ENCODE measurements around the gene AHCY.
"Not testable (repeated sequence)": the region's sequence is repeated elsewhere in the genome, so short reads cannot be mapped to it uniquely, and the experiment has no call there.

Gene AHCY

DNA sequence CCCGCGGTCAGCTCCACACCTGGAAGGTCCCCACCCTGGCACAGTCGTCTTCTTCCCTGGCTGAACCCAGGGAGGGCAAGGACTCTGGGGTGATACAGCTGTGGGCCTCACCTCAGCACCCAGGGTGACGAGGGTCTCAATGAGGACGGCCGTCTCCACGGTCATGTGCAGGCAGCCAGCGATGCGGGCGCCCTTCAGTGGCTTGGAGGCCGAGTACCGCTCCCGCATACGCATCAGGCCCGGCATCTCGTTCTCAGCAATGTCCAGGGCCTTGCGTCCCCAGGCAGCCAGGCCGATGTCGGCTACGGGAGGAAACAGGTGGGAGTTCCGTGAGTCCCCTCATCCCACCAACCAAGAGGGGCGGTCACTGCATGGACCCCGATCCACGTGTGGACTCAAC lies 7.9 kb downstream of the AHCY start:
- no peak for DNase-seq

DNA sequence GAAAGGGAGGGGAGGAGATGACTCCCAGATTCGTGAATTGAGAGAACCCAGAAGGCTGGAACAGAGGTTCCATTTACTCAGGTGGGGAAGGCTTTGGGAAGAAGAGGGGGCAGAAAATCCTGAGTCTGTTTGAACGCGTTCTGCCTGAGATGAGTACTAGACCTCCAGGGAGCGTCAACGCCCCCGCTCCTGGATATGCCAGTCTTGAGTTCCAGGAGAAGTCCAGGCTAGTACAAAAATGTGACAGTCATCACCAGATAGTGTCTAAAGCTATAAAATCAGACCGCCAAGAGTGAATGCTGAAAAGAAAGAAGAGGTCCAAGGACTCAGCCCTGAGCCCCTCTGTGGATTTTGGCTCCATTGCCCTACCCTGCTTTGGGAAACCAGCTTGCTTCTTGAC lies 8.6 kb downstream of the AHCY start:
- DNase-seq, result no peak

DNA sequence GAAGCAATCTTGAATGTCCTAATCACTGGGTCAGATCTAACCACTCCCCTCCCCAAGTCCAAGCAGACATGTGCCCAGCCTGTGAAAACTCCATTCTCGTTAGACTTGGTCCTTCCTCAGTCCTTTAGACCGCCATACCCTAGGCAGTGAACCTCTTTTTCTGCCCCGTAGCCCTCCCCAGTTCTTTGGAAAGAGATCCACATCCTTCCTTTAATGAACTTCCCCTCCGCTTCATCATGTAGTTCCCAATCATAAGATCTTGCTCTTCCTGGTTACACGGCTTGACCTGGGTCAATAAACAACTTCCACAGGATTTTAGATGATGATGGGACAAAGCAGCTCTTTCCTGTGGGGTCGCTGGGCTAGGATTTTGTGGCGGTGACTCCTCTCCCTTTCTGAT lies 9.6 kb downstream of the AHCY start:
- DNase-seq, result no peak

DNA sequence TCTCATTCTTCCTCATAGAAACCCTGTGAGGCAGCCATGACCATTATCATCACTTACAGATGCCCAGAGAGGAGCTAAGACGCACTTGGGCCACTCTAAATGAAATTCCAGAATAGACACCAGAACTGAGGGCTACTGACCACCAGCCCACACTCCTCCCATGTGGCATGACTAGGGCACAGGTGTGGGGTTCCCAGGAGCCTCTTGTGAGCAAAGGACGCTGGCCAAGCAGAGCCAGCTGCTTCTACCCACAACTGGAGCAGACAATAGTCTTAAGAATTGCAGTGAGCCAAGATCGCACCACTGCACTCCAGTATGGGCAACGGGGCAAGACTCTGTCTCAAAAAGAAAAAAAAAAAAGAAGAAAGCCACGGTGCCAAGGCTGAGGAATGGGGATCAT lies 10.0 kb downstream of the AHCY start:
- no peak for DNase-seq

DNA sequence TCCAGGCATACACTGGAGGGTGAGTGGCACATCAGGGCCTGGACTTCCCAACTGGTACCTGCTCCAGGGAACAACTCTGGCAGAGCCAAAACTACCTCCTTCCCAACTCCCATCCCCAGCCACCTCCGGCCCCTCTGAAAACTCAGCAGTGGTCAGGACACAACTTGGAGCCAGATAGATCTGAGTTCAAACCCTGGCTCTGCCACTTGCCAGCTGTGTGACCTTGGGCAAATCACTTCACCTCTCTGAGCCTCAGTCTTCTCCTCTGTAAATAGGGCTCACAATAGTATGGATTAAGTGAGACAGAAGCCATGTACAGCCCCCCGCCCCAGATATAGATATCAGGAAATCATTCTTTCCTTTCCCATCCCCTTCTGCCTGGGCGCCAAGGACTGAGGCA lies 10.7 kb downstream of the AHCY start:
- DNase-seq, result no peak

DNA sequence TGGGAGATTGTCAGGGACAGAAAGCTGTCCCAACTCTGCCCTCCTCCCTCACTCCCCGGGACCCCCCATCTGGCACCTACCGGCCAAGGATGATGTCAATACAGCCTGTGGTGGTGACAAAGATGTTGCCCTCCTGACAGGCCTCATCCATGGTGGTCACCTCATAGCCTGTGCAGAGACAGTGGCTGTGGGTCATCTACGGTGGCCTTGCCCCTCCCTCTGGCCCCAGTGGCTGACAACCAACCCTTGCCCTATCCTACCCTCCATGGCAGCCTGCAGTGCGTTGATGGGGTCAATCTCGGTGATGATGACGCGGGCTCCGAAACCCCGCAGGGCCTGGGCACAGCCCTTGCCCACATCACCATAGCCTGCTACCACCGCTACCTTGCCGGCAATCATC lies 12.7 kb downstream of the AHCY start:
- DNase-seq, result no peak

DNA sequence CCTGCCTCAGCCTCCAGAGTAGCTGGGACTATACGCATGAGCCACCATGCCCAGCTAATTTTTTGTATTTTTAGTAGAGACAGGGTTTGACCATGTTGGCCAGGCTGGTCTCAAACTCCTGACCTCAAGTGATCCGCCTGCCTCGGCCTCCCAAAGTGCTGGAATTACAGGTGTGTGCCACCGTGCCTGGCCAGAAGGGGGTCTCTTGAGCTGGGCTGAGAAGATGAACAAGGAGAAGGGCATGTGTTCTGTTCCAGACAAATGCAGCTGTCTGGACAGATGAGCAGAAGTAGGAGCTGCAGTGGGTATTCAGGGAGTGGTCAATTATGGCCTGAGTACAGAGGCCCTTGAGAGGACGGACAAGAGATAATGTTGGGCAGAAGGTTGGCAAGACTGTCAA lies 15.7 kb downstream of the AHCY start:
- not testable (repeated sequence) for DNase-seq

DNA sequence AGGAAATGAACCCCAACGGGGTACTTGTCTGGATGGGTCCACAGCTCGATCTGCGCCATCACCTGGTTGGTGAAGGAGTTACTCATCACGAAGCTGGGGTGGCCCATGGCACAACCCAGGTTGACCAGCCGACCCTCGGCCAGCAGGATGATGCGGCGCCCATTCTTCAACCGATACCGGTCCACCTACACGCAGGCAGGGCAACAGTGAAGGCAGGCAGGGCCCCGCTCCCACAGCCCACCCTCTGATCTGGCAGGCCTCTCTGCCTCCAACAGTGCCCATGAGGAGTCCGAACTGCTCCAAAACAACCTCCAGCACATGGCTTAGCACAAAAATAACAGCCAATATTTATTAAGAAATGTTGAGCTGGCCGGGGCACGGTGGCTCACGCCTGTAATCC lies 17.7 kb downstream of the AHCY start:
- DNase-seq, result no peak

DNA sequence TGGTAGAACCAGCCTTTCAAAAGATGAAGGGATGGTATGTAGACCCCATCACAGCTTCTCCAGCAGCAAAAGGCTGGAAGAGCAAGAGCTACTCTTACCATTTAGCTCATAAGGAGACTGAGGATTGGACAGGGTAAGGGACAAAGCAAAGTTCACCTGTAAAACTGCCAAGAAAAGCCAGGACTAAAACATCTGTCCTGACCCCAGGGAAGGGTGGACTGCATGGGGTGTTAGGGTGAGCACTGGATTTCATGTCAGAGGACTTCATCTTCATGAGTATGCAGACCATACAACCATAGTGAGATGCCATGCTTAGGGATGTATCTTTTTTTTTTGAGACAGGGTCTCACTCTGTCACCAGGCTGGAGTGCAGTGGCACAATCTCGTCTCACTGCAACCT lies 19.3 kb downstream of the AHCY start:
- no peak for DNase-seq

DNA sequence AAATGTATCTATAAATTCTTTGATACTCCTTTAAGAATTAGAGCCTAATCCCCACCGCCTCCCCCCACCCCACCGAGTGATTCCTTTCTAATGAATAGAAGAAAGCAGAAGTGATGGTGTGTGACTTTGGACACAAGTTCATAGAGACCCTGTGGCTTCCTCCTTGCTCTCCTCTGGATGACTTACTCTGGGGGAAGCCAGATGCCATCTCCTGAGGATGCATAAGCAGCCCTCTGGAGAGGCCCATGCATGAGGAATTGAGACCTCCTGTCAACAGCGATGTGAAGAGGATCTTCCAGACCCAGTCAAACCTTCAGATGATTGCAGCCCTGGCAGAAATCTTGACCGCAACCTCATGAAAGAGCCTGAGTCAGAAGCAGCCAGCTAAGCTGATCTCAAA lies 21.1 kb downstream of the AHCY start:
- DNase-seq, result no peak

DNA sequence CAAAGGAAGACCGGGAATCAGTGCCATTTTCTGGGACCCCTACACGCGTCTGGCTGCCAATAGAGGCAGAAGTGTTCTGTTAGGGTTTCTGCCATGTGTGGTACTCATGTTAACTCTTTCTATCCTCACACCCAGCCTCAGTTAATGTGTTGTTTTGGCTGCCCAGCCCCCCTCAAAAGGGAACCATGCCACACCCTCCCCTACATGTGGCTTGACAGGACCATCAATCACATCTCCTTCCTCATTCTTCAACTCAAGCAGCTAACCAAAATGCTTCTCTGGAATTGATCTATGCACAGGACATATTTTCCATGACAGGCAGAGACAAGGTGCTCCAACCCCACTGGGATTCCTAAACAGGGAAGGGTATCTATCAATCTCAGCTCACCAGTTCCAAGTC lies 22.0 kb downstream of the AHCY start:
- DNase-seq, result no peak

DNA sequence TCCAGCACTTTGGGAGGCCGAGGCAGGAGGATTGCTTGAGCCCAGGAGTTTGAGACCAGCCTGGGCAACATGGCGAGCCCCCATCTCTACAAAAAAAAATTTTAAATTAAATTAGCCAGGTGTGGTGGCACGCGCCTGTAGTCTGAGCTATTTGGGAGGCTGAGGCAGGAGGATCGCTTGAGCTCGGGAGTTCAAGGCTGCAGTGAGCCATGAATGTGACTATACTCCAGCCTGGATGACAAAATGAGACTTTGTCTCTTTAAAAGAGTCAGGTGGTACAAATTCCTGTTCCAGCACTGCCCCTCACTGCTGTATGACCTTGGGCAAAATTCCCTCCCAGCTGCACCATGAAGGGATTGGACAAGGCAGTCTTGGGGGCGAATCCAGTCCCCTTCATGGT lies 28.5 kb downstream of the AHCY start:
- no peak for DNase-seq

DNA sequence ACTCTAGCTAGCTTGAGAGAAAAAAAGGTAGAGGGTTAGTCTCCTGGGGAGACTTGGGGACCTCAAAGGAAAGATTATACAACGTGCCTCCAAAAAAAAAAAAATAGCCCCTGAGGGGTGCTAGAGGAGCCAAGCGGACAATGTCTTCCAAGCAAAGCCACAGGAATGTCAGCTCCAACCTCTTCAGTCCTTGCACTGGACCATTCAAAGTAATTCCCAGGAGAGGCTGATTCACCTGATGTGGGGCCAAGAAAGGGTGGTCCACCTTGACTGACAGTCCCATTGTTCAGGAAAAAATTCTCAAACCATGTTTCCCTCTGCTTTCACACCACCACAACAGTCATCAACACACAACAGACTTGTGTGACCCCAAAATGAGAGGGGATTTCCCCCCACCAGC lies 31.2 kb downstream of the AHCY start:
- no peak for DNase-seq

DNA sequence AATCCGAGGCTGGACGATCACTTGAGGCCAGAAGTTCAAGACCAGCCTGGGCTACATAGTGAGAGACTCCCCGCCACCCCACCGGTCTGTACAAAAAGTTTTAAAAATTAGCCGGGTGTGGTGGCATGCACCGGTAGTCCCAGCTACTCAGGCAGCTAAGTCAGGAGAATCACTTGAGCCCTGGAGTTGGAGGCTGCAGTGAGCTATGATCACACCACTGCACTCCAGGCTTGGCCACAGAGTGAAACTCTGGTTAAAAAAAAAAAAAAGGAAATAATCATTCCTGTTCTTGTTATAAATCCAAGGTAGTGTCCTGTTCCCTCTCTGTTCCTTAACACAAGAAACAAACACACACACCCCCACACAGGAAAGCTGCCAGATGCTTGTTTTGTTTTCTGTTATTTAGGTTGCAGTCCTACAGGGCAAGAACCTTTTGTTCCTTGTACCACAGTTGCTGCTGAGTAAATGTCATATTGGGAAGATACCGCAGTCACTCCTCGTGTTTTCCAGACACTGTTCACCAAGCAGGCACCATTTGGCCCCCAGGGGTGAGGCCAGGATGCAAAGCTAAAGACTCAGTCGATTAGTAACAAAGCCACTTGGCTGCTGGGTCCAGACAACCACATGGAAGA lies 33.0 kb downstream of the AHCY start:
- no peak for DNase-seq

DNA sequence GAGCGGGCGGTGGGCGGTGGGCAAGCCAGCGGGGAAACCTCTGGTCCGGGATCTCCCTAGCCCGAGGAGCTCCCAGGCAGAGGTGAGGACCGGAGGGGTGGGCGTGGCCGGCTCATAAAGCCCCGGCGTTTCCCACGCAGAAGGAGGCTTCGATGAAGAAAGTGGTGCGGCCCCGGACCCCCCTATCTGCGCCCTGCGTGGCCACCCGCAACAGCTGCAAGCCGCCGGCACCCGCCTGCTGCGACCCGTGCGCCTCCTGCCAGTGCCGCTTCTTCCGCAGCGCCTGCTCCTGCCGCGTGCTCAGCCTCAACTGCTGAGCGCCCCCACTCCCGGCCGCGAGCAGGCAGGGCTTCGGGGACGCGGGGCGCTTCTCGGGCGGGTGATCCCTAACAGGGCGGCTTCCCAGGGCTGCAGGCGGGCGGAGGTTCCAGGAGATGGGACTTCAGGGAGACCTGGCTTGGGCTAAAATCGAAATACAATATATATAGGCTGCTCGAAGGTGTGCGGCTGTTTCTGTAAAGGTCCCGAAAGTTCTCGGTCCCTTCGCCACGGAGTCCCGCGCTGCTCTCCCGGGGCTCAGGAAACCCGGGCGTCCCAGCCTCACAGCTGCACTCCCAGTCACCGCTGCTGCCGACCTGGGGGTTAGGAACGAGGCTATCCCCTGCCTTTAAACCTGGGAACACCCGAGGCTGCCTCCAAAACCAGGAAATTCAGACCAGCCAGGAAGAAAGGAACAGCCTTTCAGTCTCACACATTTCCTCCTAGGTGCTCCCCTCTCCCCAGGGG lies 34.1 kb downstream of the AHCY start:
- no peak for DNase-seq

DNA sequence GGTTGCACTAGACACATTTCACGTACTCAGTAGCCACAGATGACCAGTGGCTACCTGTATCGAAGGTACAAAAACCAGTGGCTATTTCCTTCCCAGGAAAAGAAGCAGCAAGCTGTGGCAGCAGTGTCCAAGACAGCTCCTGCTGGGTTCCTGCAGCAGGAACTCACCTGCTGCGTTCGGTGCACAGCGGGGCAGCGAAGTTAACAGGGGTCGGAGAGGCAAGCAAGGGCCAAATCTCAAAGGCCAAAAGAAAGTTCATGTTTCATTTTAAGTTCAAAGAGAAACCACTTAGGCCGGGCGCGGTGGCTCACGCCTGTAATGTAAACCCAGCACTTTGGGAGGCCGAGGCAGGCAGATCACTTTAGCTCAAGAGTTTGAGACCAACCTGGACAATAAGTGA lies 35.0 kb downstream of the AHCY start:
- no peak for DNase-seq

DNA sequence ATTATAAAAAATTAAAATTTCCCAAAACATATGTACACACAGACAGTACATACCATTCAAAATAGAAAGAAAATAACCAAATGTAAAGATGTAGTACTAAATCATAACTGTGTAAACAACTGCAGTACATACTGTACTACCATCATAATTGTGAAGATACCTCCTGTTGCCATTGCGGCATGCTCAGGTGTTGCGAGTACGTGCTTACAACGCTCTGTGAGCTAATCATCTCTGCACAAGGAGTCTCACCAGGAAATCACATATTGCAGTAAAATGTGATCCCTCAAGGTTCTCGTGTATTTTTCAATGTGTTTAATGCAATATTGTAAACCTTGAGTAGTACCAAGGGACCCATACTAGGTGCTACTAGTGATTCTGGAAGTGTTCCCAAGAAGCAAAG lies 39.0 kb downstream of the AHCY start:
- DNase-seq, result no peak

DNA sequence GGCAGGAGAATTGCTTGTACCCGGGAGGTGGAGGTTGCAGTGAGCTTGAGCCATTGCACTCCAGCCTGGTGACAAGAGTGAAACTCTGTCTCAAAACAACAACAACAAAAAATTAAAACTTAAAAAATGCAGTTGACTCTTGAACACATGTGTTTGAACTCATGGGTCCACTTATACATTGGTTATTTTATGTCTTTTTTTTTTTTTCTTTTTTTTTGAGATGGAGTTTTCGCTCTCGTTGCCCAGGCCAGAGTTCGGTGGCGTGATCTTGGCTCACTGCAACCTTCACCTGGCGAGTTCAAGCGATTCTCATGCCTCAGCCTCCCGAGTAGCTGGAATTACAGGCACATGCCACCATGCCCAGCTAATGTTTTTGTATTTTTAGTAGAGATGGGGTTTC lies 39.7 kb downstream of the AHCY start:
- not testable (repeated sequence) for DNase-seq

DNA sequence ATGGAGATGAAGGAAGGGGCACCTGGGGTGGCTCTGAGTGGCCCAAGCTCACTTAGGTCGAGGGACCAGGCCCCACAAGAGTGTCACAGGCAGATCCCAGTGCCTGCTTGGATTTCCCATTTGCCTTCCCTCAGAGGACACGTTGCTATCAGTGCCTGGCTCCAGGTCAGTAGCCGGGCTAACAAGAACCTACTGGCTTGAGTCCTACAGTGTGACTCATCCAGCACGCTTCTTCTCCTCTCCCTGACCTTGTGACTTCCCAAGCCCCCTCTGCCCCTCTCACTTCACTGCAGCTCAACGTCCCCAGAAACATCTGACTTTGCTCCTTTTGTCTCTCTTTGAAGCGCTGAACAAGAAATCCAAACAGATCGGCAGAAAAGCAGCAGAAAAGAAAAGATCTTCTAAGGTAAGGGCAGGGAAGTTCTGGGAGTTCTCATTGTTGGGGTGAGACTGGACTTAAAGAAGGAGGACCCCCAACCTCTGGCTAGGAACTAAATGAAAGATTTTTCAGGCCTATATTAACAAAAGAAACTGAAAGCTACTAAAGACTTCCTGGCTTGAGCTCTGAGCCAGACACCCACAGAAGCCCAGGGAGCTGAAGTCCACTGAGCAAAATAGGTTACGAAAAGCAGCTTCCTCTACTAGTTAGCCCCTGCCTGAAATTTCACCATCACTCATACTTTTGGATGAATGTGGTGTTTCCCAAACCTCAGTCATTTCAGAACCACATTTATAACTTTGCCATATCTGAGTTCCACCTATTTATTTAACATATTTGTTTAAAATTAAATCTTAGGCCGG lies 40.5 kb downstream of the AHCY start:
- no peak for DNase-seq

DNA sequence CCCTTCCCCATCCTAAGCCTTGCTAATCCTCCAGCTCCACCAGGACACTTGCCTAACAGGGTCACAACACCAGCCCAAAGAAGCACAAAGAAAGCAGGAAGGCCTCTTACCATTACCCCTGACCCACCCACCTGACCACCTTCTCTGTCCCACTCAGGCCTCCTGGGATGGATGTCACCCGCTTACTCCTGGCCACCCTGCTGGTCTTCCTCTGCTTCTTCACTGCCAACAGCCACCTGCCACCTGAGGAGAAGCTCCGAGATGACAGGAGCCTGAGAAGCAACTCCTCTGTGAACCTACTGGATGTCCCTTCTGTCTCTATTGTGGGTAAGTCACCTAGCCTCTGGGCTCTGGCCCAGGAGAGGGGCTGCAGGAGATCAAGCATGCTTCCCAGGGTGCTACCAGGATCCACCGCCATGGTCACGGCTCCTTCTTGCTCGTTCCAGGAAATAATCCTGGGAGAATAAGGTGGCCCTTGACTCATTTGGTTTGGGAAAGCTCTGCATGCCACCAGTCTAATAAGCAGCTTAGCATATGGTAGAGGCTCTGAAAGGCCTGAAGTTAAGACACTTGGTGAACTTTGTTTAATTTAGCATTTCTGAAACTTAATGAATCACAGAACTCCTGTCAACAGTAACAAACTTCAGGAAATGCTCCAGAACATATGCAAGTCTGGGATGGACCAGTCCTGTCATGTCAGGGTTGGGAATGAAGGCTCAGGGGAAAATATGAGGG lies 42.8 kb downstream of the AHCY start:
- DNase-seq, result no peak

DNA sequence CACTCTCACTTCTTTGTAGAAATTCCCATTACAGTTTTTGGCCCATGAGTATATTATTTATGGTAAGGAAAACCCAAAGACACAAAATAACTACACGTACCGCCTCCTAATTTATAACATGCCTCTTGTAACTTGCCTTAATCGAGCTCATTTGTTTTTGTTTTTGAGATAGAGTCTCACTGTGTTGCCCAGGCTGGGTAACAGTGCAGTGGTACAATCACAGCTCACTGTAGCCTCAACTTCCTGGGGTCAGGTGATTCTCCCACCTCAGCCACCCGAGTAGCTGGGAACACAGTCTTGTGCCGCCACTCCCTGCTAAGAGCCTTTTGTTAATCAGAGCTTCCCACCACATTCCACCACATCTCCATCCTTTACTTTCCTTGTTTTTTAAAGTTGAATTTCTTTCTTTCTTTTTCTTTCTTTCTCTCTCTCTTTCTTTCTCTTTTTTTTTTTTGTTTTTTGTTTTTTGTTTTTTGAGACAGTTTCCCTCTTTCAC lies 46.5 kb downstream of the AHCY start:
- no peak for DNase-seq

DNA sequence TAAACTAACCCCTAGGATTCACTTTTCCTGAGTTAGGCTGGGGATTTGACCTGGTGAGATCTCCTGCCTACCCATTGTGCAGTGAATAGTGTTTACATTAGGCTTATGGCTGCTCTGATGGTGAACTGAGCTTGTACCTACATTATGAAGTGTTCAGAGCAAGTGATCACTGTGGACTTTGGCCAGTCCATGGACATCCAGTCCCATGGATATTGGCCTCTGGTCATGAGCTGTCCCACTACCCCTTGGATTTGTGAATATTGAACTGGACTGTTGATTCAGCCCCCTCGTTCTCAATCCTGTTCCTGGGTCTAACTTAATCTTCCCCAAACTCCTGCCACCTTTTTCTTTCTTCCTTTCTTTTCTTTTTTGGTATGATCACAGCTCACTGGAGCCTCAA lies 48.2 kb downstream of the AHCY start:
- no peak for DNase-seq

DNA sequence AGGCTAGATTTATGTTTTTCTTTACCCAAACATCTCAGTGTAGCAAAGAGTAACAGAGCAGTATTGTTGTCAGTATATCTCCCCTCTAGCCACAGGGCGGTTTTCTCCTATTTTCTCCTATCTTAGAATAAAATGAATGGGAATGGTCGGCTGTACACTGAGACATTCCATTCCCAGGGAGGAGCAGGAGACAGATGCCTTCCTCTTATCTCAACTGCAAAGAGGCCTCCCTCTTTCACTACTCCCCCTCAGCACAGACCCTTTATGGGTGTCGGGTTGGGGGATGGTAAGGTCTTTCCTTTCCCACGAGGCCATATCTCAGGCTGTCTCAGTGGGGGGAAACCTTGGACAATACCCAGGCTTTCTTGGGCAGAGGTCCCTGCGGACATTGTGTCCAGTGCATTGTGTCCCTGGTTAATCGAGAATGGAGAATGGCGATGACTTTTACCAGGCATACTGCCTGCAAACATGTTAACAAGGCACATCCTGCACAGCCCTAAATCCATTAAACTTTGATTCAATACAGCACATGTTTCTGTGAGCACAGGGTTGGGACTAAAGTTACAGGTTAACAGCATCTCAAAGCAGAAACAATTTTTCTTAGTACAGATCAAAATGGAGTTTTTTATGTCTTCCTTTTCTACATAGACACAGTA lies 50.6 kb downstream of the AHCY start:
- DNase-seq, result not testable (repeated sequence)
